Chondrocyte (in vitro differentiated cells): ENCODE results near the gene FAF2. TPM values are rescaled to one million over a fixed set of nuclear protein-coding genes. Genes with fewer than 3 reads are reported as not detected.

Source experiments
- DNase-seq: peaks from one replicate; pipeline ENCODE4 v3.0.0; 2021; ENCODE audit warnings: mixed read lengths, low spot score
- H3K27ac Mint-ChIP-seq: one replicate; pipeline ENCODE4 v1.8.0; 2021; ENCODE audit warnings: mild to moderate bottlenecking, moderate library complexity, mixed read lengths; ENCODE audit not compliant: unreplicated experiment
- H3K27me3 Mint-ChIP-seq: 2 replicates; pipeline ENCODE4 v1.8.0; 2021; ENCODE audit warnings: low read depth, mixed read lengths
- H3K36me3 Mint-ChIP-seq: 2 replicates; pipeline ENCODE4 v1.8.0; 2021; ENCODE audit warnings: low read depth, mixed read lengths
- H3K4me1 Mint-ChIP-seq: 2 replicates; pipeline ENCODE4 v1.8.0; 2021; ENCODE audit warnings: low read depth, mild to moderate bottlenecking, mixed read lengths
- H3K4me3 Mint-ChIP-seq: one replicate; pipeline ENCODE4 v1.8.0; 2021; ENCODE audit warnings: mild to moderate bottlenecking, moderate library complexity, mixed read lengths; ENCODE audit not compliant: unreplicated experiment
- H3K9me3 Mint-ChIP-seq: 2 replicates; pipeline ENCODE4 v1.8.0; 2021; ENCODE audit warnings: low read depth, mixed read lengths
- CTCF ChIP-seq: fragments of 200-600 bp; sonication (generic); IDR thresholded peaks from 2 replicates; pipeline ENCODE4 v1.5.0; 2021; ENCODE audit warnings: antibody characterized with exemption, mild to moderate bottlenecking, moderate library complexity
- total RNA-seq: library from RNA; stranded (reverse); gene quantifications from 3 replicates; pipeline ENCODE4 v1.2.1, GENCODE V29; 2021

FAF2 gene
- total RNA-seq, 1 donor from 2014 or later = 40.0 TPM

- no peak for TF ChIP-seq CTCF
- no peak for DNase-seq
- Mint-ChIP-seq H3K27me3 (peaks cover 21% of the 10 kb centered on the region), H3K4me3 (no peak overlapping the region), H3K27ac (no peak overlapping the region), H3K4me1 (peaks cover 34% of the 10 kb centered on the region), H3K36me3 (peaks cover 1% of the 10 kb centered on the region), H3K9me3 (peaks cover 8% of the 10 kb centered on the region)
Measured at GRCh38 chr5:176420972-176421544, 27.1 kb upstream of the FAF2 start.

- no peak for DNase-seq
- no peak for TF ChIP-seq CTCF
- Mint-ChIP-seq H3K4me3 (no peak overlapping the region), H3K27ac (no peak overlapping the region), H3K4me1 (peaks cover 28% of the 10 kb centered on the region), H3K27me3 (peaks cover 21% of the 10 kb centered on the region), H3K9me3 (peaks cover 8% of the 10 kb centered on the region), H3K36me3 (peaks cover 1% of the 10 kb centered on the region)
Measured at GRCh38 chr5:176424181-176424580, 24.0 kb upstream of the FAF2 start.

GRCh38 chr5:176425138-176425537, 23.0 kb upstream of the FAF2 start:
- Mint-ChIP-seq H3K27ac (peak overlapping the region; percentile 78), H3K9me3 (peaks cover 8% of the 10 kb centered on the region), H3K36me3 (peaks cover 1% of the 10 kb centered on the region), H3K4me1 (peaks cover 28% of the 10 kb centered on the region), H3K27me3 (peaks cover 20% of the 10 kb centered on the region), H3K4me3 (no peak overlapping the region)
- no peak for DNase-seq
- no peak for TF ChIP-seq CTCF

GRCh38 chr5:176425791-176426190, 22.4 kb upstream of the FAF2 start:
- H3K27me3 Mint-ChIP-seq = peaks cover 13% of the 10 kb centered on the region
- H3K9me3 Mint-ChIP-seq = peaks cover 5% of the 10 kb centered on the region
- TF ChIP-seq CTCF = no peak
- no peak overlapping the region for H3K4me3 Mint-ChIP-seq
- H3K27ac Mint-ChIP-seq = peak overlapping the region; percentile 55
- DNase-seq = no peak
- H3K4me1 Mint-ChIP-seq = peaks cover 28% of the 10 kb centered on the region
- peaks cover 1% of the 10 kb centered on the region for H3K36me3 Mint-ChIP-seq

GRCh38 chr5:176426876-176427275, 21.3 kb upstream of the FAF2 start:
- DNase-seq = no peak
- peaks cover 11% of the 10 kb centered on the region for H3K27me3 Mint-ChIP-seq
- no peak overlapping the region for H3K4me3 Mint-ChIP-seq
- H3K27ac Mint-ChIP-seq = no peak overlapping the region
- peaks cover 1% of the 10 kb centered on the region for H3K36me3 Mint-ChIP-seq
- H3K4me1 Mint-ChIP-seq = peaks cover 28% of the 10 kb centered on the region
- no peaks in the 10 kb centered on the region for H3K9me3 Mint-ChIP-seq
- no peak for TF ChIP-seq CTCF
